Stimulated activated CD4-positive, alpha-beta T cell treated with anti-CD3 and anti-CD28 coated beads, Interleukin-4, amount 100 ng/mL, for 1 hour (primary cell): Measurements from ENCODE around the gene OFD1.
"Not testable (repeated sequence)": the region's sequence is repeated elsewhere in the genome, so short reads cannot be mapped to it uniquely, and the experiment has no call there.

ENCODE experiments used
- DNase-seq: peaks from one replicate; pipeline ENCODE4 v3.0.0-alpha.2; 2020

OFD1 gene

DNA sequence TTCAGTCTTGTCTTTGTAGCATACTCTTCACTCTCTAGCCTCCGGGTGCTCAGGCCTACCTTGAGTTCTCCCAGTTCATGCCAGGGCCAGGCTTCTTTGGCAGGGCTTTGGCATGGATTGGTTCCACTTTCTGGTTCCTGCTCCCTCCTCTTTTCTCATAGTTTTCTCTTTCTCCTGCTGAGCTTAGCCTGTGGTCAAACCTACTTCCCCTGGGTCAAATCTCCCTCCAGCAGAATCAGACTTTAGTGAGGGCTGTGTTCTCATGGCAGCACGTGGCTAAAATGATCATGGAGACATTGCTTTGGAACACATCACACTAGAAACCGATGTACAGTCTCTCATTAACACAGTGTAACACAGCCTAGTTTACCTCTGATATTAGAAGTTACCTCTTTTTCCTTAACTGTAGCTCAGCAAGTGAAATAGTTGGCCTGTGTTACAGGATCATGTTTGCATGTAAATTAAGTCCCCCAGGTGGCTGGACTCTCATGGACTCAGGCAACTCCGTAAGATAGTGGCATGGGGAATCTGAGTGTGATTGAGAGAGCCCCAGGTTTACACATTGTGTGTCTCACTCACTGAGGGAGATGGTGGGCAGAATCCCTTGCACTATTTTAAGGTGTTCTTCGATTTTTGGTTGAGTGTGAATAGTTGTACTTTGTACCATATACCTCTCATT is 32.3 kb upstream of the OFD1 start:
- no peak for DNase-seq

DNA sequence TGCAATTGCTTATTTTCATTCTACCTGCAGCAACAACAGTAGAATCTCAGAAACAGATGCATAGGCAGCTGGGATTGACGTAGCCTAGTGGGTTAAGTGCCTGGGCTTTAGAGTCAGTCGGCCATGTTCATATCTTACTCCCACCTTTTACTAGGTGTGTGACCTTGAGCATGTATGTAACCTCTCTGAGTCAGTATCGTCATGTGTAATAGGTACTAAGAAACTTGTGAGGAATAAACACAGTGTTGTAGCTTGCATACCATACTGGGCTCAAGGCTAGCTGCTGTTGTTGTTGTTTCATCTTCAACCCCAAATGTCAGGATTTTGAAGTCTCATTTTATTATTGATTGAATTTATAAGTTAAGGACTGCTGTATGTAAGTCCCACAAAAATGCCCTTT is 31.4 kb upstream of the OFD1 start:
- DNase-seq: no peak

GRCh38 chrX:13703589-13703988 is 31.0 kb upstream of the OFD1 start:
- no peak for DNase-seq

DNA sequence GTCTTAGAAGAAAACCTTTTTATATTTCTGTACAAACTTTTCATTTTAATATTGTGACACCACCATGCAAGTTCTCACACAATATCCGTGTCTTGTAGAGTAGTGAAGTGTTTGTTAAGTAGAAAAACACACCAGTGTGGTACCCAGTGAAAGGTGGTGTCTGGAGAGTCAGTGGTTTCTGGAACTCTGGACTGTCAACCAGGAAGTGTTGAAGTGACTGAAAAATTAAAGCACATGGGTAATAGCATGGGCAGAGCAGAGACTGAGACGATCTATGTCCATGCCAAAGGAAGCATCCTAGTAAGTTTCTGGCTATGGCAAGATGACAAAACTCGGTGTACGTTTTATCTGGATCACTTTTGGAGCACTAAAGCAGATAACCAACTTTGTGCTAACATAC is 23.4 kb upstream of the OFD1 start:
- DNase-seq: no peak

DNA sequence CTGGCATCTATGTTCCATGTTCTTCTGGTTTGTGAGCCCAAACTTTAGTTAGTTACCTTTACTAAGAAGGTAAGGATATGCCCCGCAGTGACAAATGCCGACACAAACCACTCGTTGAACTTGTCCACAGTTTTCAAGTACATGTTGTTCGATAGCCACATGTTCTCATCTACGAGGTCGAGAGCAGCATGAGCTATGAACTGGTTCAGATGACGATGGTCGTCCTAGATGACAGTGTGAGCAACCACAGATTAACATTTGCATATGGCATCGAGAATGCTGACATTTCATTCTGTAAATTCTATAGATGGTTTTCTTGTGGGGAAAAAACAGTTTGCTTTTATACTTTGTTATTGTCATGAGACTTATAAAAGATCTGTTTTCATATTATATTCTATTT is 18.1 kb upstream of the OFD1 start:
- DNase-seq: no peak

- peak; percentile 12 for DNase-seq
Measured at GRCh38 chrX:13716905-13717304, 17.6 kb upstream of the OFD1 start.

DNA sequence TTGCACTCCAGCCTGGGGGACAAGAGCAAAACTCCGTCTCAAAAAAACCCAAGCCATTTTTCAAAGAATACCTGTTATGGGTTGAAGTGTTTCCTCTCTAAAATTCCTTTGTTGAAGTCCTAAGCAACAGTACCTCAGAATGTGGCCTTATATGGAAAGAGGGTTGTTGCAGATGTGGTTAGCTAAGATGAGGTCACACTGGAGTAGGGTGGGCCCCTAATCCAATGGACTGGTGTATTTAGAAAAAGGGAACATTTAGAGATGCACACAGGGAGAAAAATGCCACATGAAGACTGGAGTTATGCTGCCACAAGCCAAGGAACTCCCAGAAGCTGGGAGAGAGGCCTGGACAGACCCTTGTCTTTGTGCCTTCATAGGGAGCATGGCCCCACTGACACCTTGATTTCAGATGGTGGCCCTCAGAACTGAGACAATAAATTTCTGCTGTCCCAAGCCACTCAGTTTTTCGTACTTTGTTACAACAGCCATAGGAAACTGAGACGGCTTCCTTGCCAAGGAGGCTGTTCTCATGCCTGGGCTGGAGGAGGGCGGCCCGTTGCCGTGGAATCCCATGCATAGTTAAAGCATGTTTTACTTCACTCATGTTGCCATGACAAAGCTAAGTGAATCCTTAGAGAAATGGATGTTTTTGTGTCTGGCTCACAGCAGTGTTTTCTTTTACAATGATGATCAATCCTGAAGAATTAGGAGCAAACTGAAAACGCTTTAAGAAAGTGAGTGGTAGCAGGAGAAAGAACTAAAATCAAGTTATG is 16.7 kb upstream of the OFD1 start:
- DNase-seq: no peak

DNA sequence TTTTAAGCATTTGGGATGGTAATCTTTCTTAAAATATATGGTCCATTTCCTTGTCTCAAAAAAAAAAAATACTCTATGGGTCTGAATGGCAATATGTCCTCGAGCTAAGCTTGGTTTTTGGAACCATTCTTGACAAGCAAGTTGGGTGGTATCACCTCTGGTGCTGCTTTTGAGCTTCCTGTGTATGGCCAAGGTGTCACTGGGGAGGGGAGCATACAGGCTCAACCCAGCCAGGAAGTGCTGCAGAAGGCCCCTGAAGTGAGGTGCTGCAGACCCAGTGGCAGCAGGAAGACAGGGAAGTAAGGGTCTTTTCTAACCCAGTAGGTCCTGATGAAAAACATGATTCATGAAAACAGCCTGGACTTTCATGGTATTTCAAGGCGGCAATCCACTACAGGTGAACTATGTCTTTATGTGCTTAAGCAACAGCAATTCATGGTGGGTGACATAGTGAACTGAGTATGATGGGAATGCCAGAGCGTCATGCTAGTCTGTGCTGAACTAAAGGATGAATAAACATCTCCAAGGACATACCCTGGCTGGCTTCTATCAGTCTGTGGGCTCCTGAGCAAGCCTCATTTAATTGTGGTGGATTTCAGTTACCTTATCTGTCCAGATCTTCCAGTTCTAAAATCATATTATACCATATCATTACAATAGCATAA is 15.2 kb upstream of the OFD1 start:
- DNase-seq: no peak

- DNase-seq: no peak
Measured at GRCh38 chrX:13721371-13721770, 13.2 kb upstream of the OFD1 start.

- DNase-seq: no peak
Measured at GRCh38 chrX:13721819-13722519, 12.6 kb upstream of the OFD1 start.

DNA sequence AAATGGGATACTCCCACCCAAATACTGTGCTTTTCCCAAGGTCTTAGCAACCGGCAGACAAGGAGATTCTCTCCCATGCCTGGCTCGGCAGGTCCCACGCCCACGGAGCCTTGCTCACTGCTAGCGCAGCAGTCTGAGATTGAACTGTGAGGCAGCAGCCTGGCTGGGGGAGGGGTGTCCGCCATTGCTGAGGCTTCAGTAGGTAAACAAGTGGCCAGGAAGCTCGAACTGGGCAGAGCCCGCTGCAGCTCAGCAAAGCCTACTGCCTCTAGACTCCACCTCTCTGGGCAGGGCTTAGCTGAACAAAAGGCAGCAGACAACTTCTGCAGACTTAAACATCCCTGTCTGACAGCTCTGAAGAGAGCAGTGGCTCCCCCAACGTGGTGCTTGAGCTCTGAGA is 9.7 kb upstream of the OFD1 start:
- peak; percentile 34 for DNase-seq

DNA sequence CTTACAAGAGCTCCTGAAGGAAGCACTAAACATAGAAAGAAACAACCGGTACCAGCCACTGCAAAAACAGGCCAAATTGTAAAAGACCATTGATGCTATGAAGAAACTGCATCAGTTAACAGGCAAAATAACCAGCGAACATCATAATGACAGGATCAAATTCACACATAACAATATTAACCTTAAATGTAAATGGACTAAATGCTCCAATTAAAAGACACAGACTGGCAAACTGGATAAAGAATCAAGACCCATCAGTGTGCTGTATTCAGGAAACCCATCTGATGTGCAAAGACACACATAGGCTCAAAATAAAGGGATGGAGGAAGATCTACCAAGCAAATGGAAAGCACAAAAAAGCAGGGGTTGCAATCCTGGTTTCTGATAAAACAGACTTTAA is 8.0 kb upstream of the OFD1 start:
- DNase-seq: not testable (repeated sequence)

- not testable (repeated sequence) for DNase-seq
Measured at GRCh38 chrX:13730523-13730922, 4.0 kb upstream of the OFD1 start.

DNA sequence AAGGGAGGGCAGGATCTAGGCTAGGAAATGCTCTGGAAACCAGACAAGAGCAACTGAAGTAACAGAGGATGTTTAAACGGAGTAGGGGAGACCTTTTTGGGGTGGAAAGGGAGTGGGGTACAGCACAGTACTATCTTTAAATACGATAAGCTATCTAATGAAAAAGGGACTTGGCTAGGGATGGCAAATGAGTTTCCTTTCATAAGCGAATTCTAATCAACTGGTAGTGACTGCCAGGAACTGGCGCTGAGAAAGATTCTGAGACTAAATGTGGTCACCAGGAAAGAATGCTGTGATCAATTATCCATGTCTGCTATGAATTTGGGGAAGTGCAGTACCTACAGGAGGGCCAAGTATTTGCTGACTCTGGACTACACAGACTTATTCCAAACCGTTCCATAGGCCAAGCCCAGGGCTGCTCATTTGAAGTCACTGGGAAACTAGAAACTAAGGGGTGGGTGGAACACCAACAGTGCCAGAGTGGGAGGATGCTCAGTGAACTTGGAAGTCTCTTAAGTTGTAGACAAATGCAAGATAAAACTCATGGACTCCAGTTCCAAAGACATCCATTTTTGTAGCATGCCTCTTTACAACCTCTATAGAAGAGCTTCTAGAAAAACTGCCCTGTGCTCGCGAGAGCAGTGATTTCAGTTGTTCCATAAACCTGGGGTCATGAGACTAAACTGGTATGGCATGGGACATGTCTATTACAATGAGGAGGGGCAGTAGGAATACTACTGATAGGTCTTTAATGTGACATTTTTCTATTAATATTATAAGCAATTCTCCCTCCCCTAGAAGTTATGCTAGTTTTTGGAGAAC is 2.1 kb upstream of the OFD1 start:
- no peak for DNase-seq

- DNase-seq: no peak
Measured at GRCh38 chrX:13733506-13733905, 1.0 kb upstream of the OFD1 start.

DNA sequence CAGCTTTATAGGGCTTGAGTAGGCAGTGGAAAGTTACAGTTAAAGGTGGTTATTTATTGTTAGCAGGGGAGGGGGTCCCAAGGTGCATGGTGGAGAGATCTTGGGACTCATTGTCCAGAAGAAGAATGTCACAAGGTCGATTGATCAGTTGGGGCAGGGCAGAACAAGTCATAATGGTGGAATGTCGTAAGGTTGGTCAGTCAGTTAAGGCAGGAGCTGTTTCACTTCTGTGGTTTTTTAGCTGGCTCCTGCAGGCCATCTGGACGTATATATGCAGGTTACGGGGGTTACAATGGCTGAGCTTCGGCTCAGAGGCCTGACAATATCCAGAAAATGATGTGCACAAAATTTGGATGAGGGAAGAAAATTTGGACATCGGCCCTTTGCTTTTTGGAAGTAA is 7.1 kb downstream of the OFD1 start:
- no peak for DNase-seq

DNA sequence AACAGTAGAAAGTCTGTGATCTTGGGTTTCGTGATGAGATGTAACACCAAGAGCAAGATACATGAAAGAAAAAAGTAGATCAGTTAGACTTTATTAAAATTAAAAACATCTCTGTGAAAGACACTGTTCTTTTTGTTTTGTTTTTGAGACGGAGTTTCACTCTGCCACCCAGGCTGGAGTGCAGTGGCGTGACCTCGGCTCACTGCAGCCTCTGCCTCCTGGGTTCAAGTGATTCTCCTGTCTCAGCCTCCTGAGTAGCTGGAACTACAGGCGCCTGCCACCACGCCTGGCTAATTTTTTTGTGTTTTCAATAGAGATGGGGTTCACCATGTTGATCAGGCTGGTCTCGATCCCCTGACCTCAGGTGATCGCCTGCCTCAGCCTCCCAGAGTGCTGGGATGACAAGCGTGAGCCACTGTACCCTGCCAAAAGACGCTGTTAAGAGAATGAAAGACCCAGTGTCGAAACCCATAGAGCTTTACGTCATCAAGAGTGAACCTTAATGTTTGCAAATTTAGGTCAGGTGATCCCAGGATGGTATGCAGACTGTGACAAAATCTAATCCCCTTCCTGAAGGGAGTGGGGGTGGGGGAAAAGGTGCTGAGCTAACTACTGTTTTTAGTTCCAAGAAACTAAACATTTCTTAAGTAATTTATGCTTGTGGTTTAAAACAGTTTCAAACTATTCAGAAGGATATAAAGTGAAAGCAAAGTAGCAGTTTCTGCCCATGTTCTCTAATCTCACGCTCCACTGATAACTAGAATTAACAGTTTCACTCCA is 8.0 kb downstream of the OFD1 start:
- peak; percentile 27 for DNase-seq

DNA sequence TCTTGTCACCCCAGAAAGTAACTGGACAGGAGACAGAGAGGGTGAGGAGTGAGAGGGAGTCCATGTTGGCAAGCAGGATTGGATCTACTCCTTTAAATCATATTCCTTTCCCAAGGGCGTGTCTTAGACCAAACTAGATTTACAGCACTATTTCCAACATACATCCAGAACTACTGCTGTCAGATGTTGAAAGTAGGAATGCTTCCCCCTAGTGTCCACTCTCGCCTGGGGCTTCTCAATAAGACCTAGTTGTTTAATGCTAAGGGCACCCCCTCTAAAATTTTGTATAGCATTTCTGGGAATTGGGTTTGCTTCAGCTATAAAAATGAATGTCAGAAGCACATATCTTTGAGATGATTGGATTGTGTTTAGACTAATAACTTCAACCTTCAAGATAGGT is 13.3 kb downstream of the OFD1 start:
- DNase-seq: peak; percentile 12

GRCh38 chrX:13748486-13748885 is 13.9 kb downstream of the OFD1 start:
- no peak for DNase-seq

GRCh38 chrX:13750204-13750603 is 15.7 kb downstream of the OFD1 start:
- no peak for DNase-seq

DNA sequence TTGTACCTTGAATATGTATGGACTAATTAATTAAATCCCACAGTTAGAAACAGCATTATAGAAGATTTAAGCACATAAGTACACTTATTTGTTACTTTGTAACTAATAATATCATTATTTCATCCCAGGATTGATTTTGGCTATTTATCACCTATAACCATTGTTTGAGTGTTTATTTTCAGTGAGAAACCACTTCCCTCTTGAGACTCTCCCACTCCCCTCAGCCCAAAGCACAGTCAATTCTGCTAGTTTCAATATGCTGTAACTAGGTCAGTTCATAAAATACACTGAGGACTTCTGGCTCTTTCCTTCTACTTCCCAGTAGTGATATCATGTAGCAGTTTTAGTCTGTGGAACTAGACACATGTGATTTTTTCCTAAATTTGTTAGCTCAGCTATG is 16.3 kb downstream of the OFD1 start:
- DNase-seq: no peak

DNA sequence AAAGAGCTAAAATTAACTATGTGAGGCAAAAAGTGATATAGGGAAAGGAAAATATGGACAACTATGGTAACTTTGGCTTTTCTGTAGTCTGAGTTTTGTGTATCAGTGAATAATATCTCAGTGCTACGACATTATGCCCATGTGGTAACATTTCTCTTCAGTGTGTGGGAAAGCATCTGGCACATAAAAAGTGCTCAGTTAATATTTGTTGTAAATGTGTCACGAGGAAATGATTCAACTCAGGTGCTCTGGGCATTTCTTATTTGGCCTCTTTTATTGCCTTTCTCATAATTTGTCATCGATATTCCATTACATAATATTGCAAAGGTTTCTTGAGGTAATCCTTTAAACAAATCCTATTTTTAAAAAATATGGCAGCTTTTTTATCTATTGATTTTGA is 17.6 kb downstream of the OFD1 start:
- DNase-seq: no peak
